ENCODE data around the gene PITPNM3. TPM values are rescaled to one million over a fixed set of nuclear protein-coding genes. Genes with fewer than 3 reads are reported as not detected.

Gene PITPNM3
- total and polyA plus RNA-seq, 12 donors = 1.1 to 9.8 (median 6.8) TPM

- 92 to 96% (median 93%) methylated on average over 6 of the region's 6 CpGs for WGBS, 4 donors
- intact Hi-C loops (cut with DNase I) = no loop called here
Observed at GRCh38 chr17:6547336-6547735, 9.0 kb downstream of the PITPNM3 start.

DNA sequence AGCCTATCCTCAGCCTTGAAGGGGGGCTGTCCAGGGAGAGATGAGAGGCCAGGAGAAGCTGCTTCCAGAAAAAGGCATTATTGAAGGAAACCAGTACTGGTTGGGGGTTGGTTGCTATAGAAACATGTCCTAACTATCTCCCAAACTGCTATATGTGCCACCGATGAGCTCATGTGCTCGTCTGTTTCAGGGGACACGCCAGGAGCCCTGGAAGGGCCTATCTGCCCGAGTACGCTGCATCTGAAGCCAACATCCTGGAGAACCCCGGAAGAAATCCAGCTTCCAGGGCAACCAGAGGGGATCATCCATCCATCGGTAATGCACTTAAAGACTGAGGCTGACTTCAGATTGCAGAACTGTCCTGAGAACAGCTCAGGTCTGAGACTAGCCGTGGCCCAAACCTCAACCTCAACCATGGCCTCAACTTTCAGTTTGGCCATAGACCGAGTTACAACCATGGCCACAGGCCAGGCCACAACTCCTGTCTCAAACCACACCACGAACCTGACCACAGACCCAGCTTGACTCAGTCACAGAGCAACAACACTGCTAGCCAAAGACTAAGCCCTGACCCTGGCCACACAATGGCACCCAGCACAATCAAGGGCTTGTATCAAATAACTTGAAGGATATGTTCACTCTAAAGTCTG, 10.2 kb downstream of the PITPNM3 start:
- WGBS, 4 donors = 86 to 95% (median 89%) methylated on average over 3 to 10 of the region's 10 CpGs
- DNase-seq = no peak
- H3K4me3 ChIP-seq = no peak overlapping the region
- no peaks in the 10 kb centered on the region for H3K36me3 ChIP-seq (replicated peaks in 1 of 2)
- H3K9me3 ChIP-seq (replicated peaks in 1 of 3) = no peaks in the 10 kb centered on the region
- intact Hi-C loops (cut with DNase I) = no loop called here
- H3K27ac ChIP-seq = no peak overlapping the region
- TF ChIP-seq POLR2A (IDR thresholded peaks at IDR 0.05) (no peak), CTCF (IDR thresholded peaks at IDR 0.05) (no peak)
- H3K4me1 ChIP-seq (replicated peaks in 1 of 2) = no peaks in the 10 kb centered on the region
- no peaks in the 10 kb centered on the region for H3K27me3 ChIP-seq

More at GRCh38 chr17:6547336-6547735, 9.0 kb downstream of the PITPNM3 start:
- TF ChIP-seq POLR2A (IDR thresholded peaks at IDR 0.05) (no peak), CTCF (IDR thresholded peaks at IDR 0.05) (no peak)
- no peaks in the 10 kb centered on the region for H3K9me3 ChIP-seq (replicated peaks in 1 of 3)
- no peak overlapping the region for H3K27ac ChIP-seq
- no peak overlapping the region for H3K4me3 ChIP-seq
- no peak for DNase-seq
- H3K36me3 ChIP-seq (replicated peaks in 1 of 2) = no peaks in the 10 kb centered on the region
- H3K27me3 ChIP-seq = no peaks in the 10 kb centered on the region
- H3K4me1 ChIP-seq (replicated peaks in 1 of 2) = no peaks in the 10 kb centered on the region

DNA sequence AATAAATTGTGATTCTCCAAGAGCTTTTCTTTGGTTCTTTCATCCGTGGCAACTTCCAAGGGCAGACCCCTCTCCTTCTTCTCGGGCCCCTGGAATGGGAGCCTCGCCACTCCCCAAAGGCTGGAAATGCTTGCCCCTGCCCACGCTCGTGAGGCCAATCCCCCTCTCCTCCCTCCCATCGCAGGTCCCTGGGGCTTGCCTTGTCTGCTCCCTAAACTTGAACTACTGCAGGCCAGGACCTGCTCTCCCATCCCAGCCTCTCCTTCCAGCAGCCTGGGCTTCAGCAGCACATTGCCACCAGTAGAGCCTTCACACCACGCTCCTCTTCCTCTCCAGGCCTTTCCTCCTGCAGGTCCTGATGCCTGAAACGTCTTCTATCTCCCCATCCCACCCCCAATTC, 11.1 kb downstream of the PITPNM3 start:
- H3K4me1 ChIP-seq (replicated peaks in 1 of 2) = no peaks in the 10 kb centered on the region
- H3K9me3 ChIP-seq (replicated peaks in 1 of 3) = no peaks in the 10 kb centered on the region
- no peaks in the 10 kb centered on the region for H3K36me3 ChIP-seq (replicated peaks in 1 of 2)
- intact Hi-C loops (cut with DNase I) = no loop called here
- H3K4me3 ChIP-seq = no peak overlapping the region
- no peak for DNase-seq
- H3K27me3 ChIP-seq = no peaks in the 10 kb centered on the region
- no peak overlapping the region for H3K27ac ChIP-seq
- TF ChIP-seq CTCF (IDR thresholded peaks at IDR 0.05) (no peak), POLR2A (IDR thresholded peaks at IDR 0.05) (no peak)
- WGBS, 4 donors = 84 to 91% (median 86%) methylated on average over 8 of the region's 8 CpGs

DNA sequence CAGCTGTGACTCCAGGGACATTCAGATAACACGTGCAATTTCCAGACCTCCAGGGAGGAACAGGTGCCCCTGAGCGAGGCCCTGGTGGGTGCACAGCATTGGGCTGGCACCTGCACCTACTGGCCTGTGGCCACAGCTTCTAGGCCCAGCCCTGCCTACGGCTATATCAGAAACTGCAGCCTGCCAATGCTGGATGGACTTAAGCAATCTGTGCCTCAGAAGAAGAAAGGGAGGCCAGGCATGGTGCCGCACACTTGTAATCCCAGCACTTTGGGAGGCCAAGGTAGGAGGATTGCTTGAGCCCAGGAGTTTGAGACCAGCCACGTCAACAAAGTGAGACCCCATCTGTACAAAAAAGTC, 12.4 kb downstream of the PITPNM3 start:
- no peak for DNase-seq
- Histone ChIP-seq H3K27me3 (no peaks in the 10 kb centered on the region), H3K36me3 (replicated peaks in 1 of 2) (no peaks in the 10 kb centered on the region), H3K4me3 (no peak overlapping the region), H3K27ac (no peak overlapping the region), H3K4me1 (replicated peaks in 1 of 2) (no peaks in the 10 kb centered on the region), H3K9me3 (replicated peaks in 1 of 3) (no peaks in the 10 kb centered on the region)
- WGBS, 4 donors = 87 to 93% (median 91%) methylated on average over 5 of the region's 5 CpGs
- intact Hi-C loops (cut with DNase I) = no loop called here
- TF ChIP-seq CTCF (IDR thresholded peaks at IDR 0.05) = no peak
- TF ChIP-seq POLR2A (IDR thresholded peaks at IDR 0.05) = no peak

Data from adrenal gland (tissue), 12 donors.